Stimulated activated CD8-positive, alpha-beta memory T cell treated with anti-CD3 and anti-CD28 coated beads, Interleukin-4, amount 100 ng/mL, for 4 hours (primary cell): ENCODE data around the gene BLZF1.
A peak's percentile ranks its signal among the peaks of the same experiment; 100 is the strongest.
"Not testable (repeated sequence)": the region's sequence is repeated elsewhere in the genome, so short reads cannot be mapped to it uniquely, and the experiment has no call there.

Experiments
- DNase-seq, 2 donors: peaks; one replicate each; pipeline ENCODE4 v3.0.0-alpha.2; 2020; ENCODE audit warnings: low read depth in 2 of 2, low spot score in 1 of 2

BLZF1 gene

GRCh38 chr1:169348383-169349036 lies 19.5 kb upstream of the BLZF1 start:
- DNase-seq = no peak

DNA sequence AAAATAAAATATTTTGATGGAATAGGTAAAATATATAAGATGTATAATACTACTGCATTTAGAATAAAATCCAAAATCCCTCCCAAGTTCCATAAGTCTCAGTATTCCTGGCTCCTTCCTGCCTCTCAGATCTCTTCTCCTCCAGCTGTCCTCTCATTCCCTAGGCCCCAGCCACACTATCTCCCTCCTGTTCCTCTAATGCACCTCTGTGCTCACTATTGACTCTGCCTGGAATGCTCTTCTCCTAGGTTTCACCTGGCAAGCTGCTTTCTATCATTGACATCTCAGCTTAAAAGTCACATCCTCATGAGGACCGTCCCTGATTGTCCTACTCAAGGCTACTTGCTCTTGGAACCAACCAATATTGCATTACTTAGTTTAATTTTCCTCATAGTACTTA lies 7.6 kb upstream of the BLZF1 start:
- DNase-seq = no peak

DNA sequence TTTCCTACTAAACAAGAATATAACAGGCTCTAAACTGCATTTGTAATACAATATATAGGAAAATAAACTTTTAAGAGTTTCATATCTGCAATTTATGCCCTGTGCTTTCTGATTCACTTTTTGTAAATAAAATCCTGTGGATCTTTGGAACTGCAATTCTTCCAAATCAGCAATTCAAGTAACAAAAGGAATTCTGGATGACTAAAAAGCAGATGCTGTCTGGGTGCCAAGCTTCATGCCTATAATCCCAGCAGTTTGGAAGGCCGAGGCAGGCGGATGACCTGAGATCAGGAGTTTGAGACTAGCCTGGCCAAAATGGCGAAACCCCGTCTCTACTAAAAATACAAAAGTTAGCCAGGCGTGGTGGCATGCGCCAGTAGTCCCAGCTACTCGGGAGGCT lies 6.7 kb upstream of the BLZF1 start:
- DNase-seq = no peak

DNA sequence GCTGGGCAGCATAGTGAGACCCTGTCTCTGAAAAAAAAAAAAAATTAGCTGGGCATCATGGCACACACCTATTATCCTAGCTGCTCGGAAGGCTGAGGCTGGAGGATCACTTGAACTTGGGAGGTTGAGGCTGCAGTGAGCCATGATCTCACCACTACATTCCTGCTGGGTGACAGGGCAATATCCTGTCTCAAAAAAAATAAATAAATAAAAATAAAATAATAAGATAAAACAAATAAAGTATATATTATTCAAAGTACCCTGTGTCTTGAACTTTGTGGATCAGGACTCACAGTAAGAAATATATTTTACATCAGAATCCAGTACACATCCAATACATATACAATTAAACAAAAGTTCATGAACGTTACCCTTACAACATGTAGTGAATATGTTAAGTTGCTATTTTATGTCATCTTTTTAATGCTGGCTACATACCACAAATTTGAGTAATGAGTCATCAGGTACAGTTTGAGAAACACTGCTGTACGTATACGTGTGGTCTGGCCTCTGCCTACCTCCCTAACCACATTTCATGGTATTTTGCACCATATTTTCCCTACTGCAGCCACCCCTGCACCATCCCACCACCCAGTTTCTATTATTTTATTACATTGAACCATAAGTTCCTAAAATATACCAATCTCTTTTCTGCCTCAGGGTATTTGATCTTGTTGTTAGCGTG lies 4.8 kb upstream of the BLZF1 start:
- no peak for DNase-seq

GRCh38 chr1:169364948-169365347 lies 3.0 kb upstream of the BLZF1 start:
- no peak for DNase-seq

GRCh38 chr1:169367096-169367685 lies 804 bp upstream of the BLZF1 start:
- DNase-seq = no peak

DNA sequence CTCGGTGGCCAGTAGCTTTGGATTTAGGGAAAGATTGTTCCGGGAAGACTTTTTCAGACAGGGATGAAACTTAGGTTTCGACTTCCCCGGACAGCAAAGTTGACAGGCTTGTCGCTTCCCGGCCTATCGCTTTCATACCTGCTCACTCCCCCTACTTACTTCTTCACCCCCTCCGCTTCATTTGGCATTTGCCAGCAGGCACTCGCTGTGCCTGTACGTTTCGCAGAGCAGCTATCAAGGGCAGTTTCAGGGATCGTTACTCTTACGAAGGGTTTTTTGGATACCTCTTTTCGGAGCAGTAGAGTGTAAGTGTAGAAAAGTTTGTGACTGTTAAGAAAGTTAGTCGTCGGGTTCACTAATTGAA lies 393 bp downstream of the BLZF1 start:
- DNase-seq = peak in 1 of 2 donors; percentile 16

- DNase-seq = no peak
These were observed 3.4 kb downstream of the BLZF1 start for GRCh38 chr1:169371404-169371803.

DNA sequence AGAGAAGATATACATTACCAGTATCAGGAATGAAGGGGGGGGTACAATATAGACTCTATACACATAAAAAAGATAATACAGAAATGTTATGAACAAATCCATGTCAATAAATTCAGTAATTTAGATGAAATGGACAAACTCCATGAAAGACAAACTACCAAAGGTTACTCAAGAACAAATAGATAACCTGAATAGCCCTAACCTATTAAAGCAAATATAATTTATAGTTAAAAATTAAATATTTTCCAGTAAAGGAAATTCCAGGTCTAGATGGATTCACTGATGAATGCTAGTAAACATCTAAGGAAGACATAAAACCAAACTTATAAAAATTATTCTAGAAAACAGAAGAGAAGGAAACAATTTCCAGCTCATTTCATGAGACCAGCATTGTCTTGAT lies 13.2 kb downstream of the BLZF1 start:
- no peak for DNase-seq

DNA sequence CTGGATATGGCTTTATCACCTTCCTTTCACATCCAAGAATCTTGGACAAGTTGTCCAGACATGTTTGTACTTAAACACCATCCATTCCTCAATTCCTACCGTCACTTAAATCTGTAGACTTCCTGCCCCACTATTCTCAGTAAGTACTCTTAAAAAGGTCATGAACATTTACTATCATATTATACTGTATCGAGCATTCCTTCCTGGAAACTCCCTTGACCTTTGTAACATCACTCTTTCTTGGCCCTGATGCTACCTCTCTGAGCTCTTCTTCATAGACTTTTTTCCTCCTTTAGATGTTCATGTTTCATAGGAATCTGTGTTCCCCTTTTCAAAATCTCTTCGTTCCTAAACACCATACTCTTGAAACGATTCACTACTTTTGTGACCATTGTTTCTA lies 15.5 kb downstream of the BLZF1 start:
- no peak for DNase-seq

DNA sequence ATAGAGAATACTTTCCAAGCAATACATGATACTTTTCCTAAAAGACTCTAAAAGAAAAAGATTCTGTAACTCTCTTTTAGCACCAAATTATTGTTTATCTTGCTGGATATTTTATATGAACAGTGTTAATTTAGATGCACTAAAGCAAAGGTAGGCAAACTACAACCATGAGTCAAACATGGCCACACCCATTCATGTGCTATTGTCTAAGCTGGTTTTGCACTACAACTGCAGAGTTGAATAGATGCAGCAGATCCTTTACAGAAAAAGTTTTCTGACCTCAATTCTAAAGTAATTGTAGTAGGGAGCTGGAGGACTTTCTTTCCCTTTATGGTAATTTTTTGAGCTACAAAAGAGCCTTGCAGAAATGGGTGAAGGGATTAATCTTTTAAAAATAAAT lies 19.4 kb downstream of the BLZF1 start:
- no peak for DNase-seq

- DNase-seq = no peak
These were observed 22.3 kb downstream of the BLZF1 start for GRCh38 chr1:169390303-169390702.

DNA sequence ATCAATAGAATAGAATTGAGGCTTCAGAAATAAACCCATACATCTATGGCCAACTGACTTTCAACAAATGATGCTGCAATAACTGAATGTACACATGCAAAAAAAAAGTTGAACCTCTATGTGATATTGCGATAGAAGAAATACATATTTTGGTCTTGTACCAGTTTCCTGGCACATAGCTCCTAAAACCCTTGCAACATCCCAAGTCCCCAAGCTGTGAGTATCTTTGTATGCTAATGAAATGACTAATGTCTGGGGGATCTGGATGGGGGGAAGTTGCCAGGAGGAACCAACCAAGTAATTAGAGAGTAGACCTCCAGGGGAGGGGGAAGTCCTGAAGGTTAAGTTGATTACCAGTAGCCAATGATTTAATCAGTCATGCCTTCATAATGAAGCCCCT lies 24.4 kb downstream of the BLZF1 start:
- no peak for DNase-seq

GRCh38 chr1:169395955-169396354 lies 28.0 kb downstream of the BLZF1 start:
- DNase-seq = no peak

- DNase-seq = not testable (repeated sequence)
These were observed 34.6 kb downstream of the BLZF1 start for GRCh38 chr1:169402578-169402977.

GRCh38 chr1:169408340-169408739 lies 40.3 kb downstream of the BLZF1 start:
- DNase-seq = not testable (repeated sequence)

DNA sequence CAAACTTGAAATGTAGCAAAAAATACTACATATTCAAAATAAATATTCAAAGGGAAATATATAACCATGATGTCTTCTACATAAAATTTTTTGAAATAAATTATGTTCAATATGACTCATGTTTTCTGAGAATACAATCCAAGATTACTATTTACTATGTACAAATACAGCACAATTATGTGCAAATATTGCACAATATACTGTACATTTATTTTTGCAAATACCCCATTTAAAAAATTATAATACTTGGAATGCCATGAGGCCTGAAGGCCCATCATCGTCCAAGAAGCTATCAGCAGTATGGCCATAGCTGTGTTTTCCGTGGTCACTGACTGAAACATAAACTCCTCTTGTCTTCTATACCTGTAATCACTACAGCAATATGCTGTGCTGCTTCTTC lies 47.0 kb downstream of the BLZF1 start:
- no peak for DNase-seq

- no peak for DNase-seq
These were observed 53.3 kb downstream of the BLZF1 start for GRCh38 chr1:169421309-169421708.

- no peak for DNase-seq
These were observed 58.2 kb downstream of the BLZF1 start for GRCh38 chr1:169426174-169426705.

- peak in 1 of 2 donors; percentile 11 for DNase-seq
These were observed 59.2 kb downstream of the BLZF1 start, which contains the start of gene CCDC181 for GRCh38 chr1:169427081-169427641. TSS of gene CCDC181 (minus strand) at chr1:169427474. CDS start at chr1:169424927, 2,547 bp downstream.
